ENCODE results near the gene OR56A3.

- no peak for TF ChIP-seq CTCF (conservative IDR thresholded peaks at IDR 0.05 in 1 of 2, IDR thresholded peaks at IDR 0.05 in 1 of 2; ENCODE audit: low read depth in 1 of 2, low read length in 2 of 2)
- TF ChIP-seq EZH2 (IDR thresholded peaks at IDR 0.05; ENCODE audit: low read length, missing control alignments), result no peak
Observed at GRCh38 chr11:5973530-5973929, 31.5 kb downstream of the OR56A3 start.

All from fibroblast of lung (primary cell).